GM12875 (cell line): ENCODE results near the gene SEZ6.

ENCODE experiments used
- H3K4me3 ChIP-seq: one replicate; pipeline ENCODE4 v1.5.1; 2011; ENCODE audit warnings: low read depth, low read length, control low read depth
- CTCF ChIP-seq: IDR thresholded peaks from 2 replicates; pipeline ENCODE4 v1.5.1; 2011; ENCODE audit warnings: low read depth, mild to moderate bottlenecking, control low read depth, inconsistent platforms, low read length, moderate library complexity, borderline replicate concordance; ENCODE audit not compliant: insufficient read depth

Gene SEZ6

GRCh38 chr17:28954886-28955285, 50.9 kb downstream of the SEZ6 start:
- TF ChIP-seq CTCF, result no peak
- no peak overlapping the region for H3K4me3 ChIP-seq

GRCh38 chr17:28953444-28954118, 52.3 kb downstream of the SEZ6 start:
- peak; percentile 88 for TF ChIP-seq CTCF
- no peak overlapping the region for H3K4me3 ChIP-seq

GRCh38 chr17:28951991-28952975, 53.5 kb downstream of the SEZ6 start:
- H3K4me3 ChIP-seq, result peak overlapping the region; percentile 66
- no peak for TF ChIP-seq CTCF

GRCh38 chr17:28951428-28951990, 54.3 kb downstream of the SEZ6 start, which contains the start of gene PHF12:
TSS of gene PHF12 (minus strand) at chr17:28951518. CDS start at chr17:28950960, 558 bp downstream.
- no peak for TF ChIP-seq CTCF
- H3K4me3 ChIP-seq, result peak within 1 kb of the TSS; percentile 84

- H3K4me3 ChIP-seq, result peak overlapping the region; percentile 84
- TF ChIP-seq CTCF, result no peak
Observed at GRCh38 chr17:28950752-28951427, 54.9 kb downstream of the SEZ6 start.

GRCh38 chr17:28950017-28950751, 55.6 kb downstream of the SEZ6 start:
- TF ChIP-seq CTCF, result no peak
- H3K4me3 ChIP-seq, result peak overlapping the region; percentile 84
